Inflammatory macrophage treated with lipopolysaccharide for 1 hour (primary cell): ENCODE data around the gene LRIG1.

Source experiments
- DNase-seq, 2 donors: peaks; one replicate each; pipeline ENCODE4 v3.0.0-alpha.2; 2020 to 2022

Gene LRIG1

DNA sequence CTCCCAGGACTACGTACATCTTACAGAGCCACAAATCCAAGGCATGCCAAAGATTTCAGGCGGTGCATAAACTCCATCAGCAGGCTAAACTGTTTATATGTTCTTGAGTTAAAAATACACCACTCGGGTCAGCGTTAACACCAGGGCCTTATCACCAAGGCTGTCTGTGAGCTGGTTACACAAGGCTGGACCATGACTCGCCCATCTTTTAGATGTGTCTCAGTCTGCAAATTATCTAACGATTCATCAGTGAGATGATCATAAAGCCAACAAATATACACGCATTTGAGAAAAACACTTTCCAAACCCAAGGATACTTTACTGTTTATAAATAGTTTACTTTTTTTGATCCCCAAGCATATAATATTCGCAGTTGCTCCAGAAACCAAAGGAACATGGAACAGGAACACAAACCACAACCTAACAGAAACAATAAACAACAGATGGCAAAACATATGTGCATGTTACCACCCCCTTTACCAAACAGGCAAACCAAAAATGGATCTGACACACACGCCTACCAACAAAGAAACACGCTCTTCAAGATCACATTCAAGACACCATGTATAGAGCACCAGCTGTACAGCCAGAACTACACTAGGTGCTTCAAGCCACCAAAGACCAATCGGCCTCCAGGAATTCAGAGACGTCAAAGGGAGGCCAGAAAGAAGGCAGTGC lies 15.4 kb downstream of the LRIG1 start:
- DNase-seq: no peak

DNA sequence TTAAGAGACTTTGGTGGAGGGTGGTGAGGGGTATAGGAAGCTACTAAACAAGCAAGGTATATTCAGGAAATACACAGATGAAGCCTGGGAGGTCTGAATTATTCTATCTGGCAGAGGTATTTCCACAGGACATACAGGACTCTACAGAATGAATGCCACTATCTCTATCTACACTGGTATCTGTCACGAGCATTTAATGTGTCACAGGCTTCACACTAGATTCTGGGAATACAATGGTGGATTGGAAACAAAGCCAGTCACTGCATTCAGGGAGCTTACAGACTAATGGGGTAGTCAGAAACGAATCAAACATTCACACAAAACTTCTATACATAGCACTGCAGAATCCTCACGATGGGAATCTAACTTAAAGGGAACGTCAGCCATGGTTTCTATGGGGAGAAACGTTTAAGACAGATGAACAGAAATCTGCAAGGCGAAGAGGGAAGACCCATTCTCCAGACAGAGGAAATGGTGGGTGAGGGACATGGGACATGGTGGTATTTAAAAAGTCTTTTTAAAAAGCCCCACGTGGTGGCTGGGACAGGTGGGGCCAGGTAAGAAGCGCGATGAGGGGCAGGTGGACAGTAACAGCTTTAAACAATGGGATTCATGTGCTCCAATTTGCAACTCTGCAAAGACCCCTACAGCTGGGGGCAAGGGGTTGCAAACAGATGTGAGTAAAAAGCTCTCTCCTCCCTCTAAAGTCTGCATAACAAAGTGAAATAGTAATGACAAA lies 16.5 kb downstream of the LRIG1 start:
- DNase-seq: no peak

DNA sequence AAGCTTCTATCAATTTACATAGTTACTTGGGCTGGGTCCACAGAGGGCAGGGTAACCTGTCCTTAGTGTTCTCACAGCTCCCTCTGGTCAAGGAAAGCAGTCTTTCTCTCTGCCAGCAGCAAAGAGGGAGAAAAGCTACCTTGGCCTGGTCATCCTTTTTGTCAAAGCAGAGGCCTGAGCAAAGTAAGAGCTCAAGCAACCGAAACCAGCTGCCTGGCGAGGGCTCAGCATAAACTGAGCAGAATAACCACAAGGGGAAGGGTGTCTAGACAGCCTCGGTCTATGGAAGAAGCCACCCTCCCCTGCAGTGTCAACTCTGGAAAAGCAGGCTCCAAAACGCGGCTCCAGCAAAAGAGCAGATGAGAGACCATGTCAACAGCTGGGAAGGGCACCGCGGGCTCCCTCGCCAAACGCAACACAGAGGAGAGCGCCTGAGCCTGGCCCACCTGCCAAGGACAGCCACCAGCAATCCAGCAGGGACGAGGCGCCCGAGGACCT lies 17.4 kb downstream of the LRIG1 start:
- DNase-seq: no peak

DNA sequence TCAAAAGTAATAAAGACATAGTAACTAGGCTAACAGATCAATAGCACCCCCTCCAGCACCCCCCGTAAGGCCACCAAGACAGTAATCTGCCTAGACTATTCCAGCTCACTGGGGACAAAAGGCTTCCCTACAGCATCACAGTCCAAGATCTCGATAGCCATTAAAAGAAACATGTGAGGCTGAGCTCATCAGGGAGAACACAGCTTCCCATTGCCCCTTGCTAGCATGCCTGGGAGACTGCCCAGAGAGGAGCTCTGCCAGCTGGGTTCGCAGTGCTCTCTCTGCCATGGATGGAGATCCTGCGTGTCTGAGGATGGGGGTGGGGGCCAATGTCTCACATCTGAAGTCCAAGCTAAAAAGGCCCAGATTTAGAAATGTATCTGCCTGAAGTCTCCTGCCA lies 17.8 kb downstream of the LRIG1 start:
- no peak for DNase-seq

DNA sequence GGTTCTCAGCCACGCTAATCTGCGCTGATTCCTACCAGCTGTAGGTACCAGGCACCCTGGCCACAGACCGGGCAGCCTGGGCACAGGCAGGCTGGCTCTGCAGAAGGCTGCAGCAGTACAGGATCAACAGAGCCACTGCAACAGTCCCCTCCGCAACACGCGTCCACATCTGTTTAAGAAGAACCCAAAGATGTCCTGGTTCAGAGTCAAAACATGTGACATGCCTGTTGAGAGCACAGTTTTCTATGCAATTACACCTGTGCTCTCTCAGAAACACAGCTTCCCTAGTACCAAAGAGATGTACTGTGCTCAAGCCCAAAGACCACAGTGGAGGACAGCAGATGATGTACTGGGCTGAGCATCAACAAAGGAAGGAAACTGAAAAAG lies 18.8 kb downstream of the LRIG1 start:
- no peak for DNase-seq

DNA sequence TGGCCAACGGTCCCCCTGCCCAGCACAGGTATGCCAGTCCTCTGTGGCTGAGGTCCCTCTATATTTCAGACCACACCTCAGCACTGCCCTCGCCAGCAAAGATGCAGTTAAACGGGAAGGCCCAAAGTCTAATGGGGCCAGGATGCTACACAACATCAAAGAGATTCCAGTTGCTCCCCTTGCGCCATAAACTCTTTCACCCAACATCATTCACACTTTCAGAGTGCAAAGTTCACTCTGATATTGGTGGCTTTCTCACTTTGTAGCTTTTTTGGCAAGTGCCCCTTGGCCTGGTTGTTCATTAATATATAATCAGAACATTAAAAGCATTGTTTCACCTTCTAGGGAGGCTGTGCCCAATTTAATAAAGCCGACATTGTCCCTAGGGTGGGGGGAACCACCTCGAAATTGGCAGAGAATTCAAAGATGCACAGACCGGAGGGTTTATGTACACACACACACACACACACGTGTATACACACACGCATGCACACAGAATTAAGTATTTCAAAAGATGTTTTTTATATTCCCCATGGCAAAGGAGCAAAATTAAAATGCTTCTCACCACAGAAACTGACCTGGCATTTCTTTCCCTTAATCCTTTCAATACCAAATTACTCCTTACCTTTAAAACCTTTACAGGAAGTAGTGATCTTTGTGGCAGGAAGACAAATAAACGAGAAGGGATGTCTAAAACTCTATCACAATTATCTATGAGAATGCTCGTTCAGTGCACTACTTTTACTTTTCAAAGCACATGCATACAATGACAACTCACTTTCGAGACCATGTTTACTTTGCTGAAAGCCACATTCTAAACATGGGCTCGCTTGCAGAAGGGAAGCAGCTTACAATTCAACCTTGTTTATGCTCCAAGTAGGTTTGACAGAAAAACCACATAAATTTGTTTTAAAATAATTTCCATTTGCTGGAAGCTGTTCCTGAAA lies 19.5 kb downstream of the LRIG1 start:
- no peak for DNase-seq

DNA sequence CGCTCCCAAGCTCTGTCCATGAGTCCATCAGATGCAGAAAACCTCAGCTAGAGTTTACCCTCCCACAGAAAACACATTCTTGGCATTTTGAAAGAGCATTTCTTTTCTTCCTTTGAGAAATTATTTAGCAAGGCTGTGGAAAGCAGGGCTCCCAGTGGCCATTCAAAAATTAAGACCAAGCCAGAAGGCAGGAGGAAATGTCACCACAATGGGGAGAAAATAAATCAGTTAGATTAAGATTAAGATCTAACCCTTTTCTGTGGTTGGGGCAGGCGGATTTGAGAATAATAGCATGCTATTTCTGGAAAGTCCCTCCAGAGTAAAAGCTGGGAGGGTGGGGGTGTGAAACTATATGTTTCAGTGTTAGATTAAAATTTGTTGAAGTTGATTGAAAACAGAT lies 20.2 kb downstream of the LRIG1 start:
- no peak for DNase-seq

DNA sequence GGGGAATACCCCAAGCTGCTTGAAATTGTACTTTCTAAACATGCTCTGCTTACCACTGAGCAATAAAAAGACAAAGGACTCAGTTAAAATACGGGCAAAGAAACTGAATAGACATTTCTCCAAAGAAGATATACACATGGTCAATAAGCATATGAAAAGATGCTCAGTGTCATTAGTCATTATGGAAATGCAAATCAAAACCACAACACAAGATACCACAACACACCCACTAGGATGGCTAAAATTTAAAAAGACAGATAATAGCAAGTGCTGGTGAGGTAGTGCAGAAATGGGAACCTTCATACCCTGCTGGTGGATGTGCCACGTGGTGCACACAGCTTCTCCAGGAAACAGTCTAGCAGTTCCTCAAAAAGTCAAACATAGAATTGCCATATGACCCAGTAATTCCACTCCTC lies 21.3 kb downstream of the LRIG1 start:
- DNase-seq: no peak

DNA sequence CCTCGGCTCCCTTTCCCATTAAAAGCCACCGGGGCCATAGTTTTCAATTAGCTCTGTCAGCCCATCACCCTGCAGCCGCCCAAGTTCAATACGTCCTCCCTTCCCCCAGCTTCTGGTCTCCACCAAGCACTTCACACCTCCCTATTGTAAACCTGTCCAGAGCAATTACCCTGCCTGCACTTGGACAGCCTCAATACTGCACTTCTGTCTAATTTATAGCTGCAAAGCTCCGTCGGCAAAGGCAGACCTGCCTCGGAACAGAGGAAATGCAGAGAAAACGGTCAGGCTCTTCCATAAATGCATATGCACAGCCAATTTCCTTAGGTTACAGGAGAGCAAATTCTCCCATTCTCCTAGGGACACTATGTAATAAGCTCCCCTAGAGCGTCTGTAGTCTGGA lies 21.9 kb downstream of the LRIG1 start:
- no peak for DNase-seq

DNA sequence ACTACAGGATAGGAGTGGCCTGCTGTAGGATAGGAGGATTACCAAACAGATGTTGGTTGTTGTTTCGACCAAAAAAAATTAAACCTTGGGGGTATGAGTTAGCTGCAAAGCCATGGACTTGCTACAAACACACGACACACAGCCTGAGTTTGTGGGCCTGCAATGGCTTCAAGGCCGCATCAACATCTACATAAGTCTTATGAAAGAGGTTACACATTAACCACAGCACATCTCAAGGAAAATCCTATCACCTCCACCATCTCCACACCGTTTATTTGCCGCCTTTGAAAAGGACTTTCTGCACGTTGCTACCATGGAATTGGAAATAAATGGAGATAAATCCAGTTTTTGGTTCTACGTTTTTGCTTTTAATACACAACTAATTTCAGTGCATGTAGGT lies 23.0 kb downstream of the LRIG1 start:
- DNase-seq: no peak

DNA sequence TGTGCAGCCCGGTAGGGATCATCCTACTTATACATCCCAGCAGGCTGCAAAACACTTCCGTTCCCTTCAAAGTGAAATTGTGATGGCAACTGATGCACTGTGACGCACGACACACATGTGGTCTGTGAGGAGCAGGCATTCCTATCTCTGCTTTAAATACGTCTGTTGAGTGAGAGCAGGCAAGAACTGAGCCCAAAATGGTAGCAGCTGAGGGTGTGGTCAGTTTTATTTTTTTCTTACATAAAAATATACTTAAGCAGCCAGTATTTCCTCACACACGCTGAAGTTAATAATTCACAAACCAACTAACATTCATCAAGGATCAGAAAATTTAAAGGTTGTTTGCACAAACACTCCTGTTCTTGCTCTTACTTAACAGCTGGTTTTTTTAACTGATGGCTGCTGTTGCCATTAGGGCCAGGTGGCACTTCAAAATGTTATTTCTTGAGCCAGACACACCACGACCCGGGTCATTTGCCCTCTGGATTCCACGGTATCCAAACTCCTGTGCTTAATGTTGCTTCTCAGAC lies 23.9 kb downstream of the LRIG1 start:
- no peak for DNase-seq

DNA sequence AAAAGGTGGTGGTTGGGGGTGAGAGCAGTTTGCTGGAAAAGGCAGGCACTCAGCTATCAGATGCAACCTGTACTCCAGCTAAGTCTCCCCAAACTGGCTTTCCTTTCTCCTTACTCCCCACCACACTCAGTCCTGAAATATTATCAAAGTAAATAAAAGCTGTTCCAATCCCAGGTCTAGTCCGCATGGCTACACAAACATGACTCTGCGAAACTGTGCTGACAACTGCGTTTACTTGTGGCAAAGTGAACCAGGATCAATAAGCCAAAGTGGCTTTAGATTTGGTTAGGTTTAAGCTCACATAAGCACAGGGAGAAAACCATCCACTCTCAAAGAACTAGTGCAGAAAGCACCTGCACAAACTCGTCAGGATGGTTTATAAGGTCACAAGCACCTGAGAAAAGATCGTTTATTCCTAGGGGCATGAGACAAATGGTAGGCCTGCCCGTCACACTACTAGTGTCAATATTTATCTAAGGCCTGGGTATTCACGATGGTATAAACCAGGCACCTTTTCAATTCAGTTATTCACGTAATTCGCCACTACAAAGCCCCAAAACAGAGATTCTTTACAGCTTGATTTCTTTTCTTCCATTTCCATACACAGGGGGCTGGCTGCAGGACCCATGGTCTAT lies 25.3 kb downstream of the LRIG1 start:
- no peak for DNase-seq

DNA sequence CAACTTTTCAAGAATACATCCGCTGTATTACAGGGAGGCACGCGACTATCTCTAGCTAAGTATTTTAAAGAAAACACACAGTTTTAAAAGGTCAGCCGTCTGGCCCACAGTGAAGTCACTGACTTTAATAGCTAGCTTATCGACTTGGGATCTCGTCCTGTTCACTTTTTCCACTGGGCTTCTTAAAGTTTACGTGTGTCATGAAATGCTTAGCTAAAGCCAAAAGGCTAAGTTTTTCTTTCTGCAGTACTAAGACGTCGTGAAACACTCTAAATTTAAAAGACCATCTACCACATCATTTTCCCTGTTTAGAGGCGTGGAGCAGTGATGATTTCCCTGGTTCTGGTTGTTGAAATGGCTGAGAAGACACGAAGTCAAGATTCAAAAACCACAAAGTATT lies 27.1 kb downstream of the LRIG1 start:
- no peak for DNase-seq

DNA sequence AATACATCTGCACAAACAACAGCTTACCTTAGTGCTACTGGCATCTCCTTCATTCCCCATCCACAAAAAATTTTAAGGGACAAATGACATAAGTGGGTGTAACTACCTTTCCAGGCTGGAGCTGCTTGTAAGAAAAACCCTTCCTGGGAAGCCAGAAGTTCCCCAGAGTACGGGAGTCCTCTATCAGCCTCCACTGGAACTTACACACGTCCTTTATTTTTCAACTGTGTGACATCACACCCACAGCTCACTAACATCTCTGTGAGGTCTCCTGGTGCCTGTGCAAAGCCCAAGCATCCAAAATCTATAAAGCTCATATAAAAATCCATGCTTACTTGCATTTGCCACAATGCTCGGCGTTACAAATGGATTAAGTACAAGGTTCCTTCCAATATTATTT lies 27.6 kb downstream of the LRIG1 start:
- no peak for DNase-seq

DNA sequence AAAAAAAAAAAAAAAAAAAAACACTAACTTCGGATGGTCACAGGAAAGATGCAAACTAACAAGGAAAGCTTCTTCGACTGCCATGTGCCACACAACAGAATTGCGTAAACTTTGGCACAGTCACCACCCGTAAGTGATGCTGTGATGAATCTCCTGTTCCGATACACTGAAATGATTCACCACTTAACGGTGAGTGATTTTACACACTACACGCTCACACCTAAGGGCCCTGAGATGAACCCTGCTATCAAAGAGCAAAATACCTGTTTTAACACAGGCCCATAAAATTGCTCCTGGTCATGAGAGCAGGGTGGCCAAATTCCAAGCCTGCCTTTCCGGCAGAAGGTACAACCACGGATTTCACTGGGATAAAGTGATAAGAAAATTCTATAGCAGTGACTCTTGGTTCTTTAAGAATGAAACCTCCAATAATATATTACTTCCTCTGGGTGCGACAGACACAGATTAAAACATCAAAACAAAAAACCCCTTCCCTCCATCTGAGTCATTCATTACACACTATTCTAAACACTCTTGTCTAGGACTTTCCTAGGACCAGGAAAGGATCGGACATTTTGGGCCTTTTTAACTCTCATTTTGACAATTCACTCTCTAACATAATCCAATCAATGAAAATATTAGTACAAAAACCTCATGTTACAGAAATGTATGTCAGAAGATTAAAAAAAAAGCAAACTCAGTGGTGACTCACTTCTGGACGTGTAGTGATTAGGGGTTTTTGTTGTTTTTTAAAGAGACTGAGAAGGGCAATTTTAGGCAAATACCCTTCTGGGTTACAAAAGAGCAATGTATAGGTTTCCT lies 28.3 kb downstream of the LRIG1 start:
- DNase-seq: peak; percentile 52 to 60

DNA sequence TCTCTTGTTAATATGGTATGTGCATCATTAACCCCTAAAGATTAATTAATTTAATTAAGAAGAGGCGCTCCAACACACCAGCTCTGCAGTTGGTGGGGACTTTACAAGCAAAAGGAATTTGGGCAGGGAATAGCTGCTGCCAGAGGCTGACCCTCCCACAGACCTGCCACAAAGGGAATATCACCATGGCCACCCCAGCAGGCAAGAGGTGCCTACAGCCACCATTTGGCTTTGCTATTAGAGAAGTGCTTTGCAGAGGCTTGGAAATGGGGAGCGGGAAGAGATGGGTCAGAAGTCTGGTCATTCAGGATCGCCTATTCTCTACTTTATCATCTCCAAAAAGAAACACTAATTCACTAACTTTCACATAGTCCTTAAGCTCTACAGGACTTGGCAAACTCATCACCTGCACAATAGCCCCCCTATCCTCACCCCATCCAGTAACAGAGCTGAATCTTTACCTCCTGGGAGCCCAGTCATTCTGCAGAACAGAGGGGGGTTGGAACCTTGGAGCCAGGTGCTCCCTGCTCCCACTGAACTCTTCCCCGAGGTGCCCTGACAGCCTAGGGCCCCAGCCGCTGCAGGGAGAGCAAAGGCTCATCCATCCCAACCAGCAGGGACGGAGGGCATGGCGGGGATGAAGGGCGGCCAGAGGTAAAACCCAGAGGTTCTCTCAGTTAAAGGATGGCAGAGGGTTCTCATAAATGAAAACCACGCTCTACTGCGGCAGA lies 29.7 kb downstream of the LRIG1 start:
- DNase-seq: no peak

DNA sequence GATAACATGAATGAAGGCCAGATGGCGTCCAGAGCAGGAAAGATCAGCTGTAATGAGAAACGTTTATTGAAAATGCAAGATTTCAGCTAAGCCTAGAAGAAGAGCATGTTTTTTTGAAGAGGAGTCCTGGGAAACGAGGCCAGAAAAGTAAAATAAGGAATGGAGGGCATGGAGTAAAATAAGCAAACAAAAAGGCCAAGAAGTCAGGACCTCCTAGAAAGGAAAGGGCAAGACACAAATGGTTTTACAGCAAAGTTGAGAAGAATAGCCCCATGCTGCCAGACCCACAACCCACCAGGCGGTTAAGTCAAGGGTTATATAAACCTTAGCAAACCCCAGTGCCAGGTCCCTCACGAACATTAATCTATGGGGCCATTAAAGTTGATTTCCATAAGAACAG lies 30.5 kb downstream of the LRIG1 start:
- DNase-seq: no peak

DNA sequence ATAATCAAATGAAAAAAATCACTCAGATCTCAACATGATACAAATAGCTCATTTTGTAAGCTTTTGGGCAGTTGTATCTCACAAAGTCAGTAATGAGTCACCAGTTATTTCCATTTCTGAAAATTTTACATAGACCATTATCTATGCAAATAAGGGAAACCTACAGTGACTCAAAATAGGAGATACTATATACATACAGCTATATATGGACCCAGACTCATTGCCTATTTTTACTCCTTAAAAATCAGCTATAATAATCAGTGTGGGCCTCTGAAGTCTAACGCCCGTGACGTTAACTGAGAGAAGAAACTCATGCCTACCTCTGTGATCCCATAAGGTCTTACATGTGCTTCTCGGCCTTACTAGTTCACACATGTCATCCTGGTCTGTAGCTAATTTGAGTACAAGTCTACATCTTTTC lies 31.6 kb downstream of the LRIG1 start:
- peak; percentile 23 to 27 for DNase-seq

DNA sequence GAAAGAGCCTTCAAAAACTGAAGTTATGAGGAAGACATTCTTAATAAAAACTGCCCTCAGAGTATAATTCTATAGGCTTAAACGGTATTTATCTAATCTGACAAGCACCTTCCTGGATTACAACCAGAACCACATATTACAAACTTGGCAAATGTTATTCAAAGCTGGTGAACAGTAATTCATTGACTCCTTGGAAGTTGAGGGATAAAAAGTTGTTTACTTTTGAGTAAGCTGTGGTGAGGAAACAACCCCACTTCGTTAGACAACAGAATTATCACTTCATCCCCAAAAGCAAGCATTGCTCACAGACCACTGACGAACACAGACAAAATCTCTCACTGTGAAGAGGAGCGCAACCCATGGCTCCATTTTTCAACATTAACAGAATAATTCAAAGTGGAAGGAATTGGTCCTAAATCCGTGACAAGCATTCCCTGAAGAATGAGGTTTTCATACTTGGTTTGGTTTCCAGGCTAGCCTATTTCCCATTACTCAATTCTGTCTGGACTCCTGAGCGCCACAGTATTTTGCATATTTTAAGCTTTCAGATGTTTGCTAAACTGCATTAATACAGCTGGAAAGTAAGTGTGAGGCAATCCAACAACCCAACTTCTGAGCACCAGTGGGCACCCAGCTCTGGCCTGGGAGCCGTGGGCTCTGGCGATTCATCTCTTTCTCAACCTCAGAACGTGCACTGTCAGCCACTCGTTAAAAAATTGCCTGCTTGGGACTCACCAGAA lies 32.7 kb downstream of the LRIG1 start:
- peak in 1 of 2 donors; percentile 19 for DNase-seq

DNA sequence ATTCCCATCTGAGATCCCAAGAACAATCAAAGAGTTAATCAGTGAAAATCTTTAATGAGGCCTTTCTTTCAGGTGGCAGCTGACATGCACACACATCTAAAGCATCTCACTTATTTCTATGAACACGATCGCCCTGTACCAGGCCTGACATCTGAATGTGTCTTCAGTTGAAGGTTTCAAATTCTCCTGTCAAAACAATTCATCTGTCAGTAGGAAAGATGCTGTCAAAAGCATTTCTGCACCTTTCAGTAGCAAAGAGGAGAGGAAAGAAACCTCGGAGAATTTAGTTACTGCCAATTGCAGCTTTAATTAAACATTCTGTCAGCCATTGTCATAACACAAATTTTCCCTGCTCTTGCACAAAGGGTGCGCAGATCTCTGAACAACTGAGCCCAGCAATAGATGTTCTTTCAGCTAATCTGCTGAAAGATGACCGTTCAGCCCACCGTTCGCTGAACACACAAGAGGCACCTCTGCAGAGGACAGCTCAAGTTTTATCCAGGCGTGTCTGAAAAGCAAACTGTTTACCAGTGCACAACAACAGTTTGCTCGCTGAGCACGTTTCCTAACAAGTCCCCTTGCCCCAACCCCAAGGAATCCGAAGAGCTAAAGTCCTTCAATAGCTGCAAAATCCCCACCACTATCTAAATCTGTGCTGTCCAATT lies 34.1 kb downstream of the LRIG1 start:
- DNase-seq: no peak
